Fibroblast of lung (primary cell): Measurements from ENCODE around the gene PXDN. TPM values are rescaled to one million over a fixed set of nuclear protein-coding genes. Genes with fewer than 3 reads are reported as not detected.

Experiments used
- DNase-seq, 2 donors: peaks; one replicate each; pipeline versions ENCODE4 v3.0.0 to v3.0.0-alpha.2; 2010; ENCODE audit warnings: low read depth in 2 of 2
- H2AFZ ChIP-seq: 2 replicates; pipeline ENCODE4 v1.5.1; 2012; ENCODE audit warnings: low read length, control low read depth, inconsistent platforms
- H3K27ac ChIP-seq: 2 replicates; pipeline ENCODE4 v1.5.1; 2011; ENCODE audit warnings: low read length, control low read depth; ENCODE audit not compliant: insufficient read depth
- H3K27me3 ChIP-seq: 2 replicates; pipeline ENCODE4 v1.5.1; 2011; ENCODE audit warnings: mild to moderate bottlenecking, low read length; ENCODE audit not compliant: control insufficient read depth, insufficient read depth
- H3K36me3 ChIP-seq: 2 replicates; pipeline ENCODE4 v1.5.1; 2011; ENCODE audit warnings: low read length; ENCODE audit not compliant: control insufficient read depth, insufficient read depth
- H3K4me1 ChIP-seq: 2 replicates; pipeline ENCODE4 v1.5.1; 2011; ENCODE audit warnings: low read length; ENCODE audit not compliant: control insufficient read depth, insufficient read depth; ENCODE audit errors: extremely low read depth
- H3K4me2 ChIP-seq: 2 replicates; pipeline ENCODE4 v1.5.1; 2011; ENCODE audit warnings: low read length, control low read depth; ENCODE audit not compliant: insufficient read depth; ENCODE audit errors: extremely low read depth
- H3K4me3 ChIP-seq, 4 experiments: fragments of 200-600 bp in 1 of 4; sonication (generic) in 1 of 4; replicated peaks in 1 of 4; 2 replicates each; pipeline ENCODE4 v1.5.1; 2011 to 2016; ENCODE audit warnings: low read length in 4 of 4, low read depth in 3 of 4, mild to moderate bottlenecking in 3 of 4, control low read depth in 2 of 4, inconsistent platforms in 1 of 4, mixed read lengths in 1 of 4; ENCODE audit not compliant: insufficient read depth in 1 of 4; ENCODE audit errors: control extremely low read depth in 1 of 4
- H3K79me2 ChIP-seq: 2 replicates; pipeline ENCODE4 v1.5.1; 2012; ENCODE audit warnings: mild to moderate bottlenecking, low read length, inconsistent platforms; ENCODE audit not compliant: control insufficient read depth, insufficient read depth
- H3K9ac ChIP-seq: 2 replicates; pipeline ENCODE4 v1.5.1; 2011; ENCODE audit warnings: mild to moderate bottlenecking, low read length, control low read depth; ENCODE audit not compliant: insufficient read depth
- H3K9me3 ChIP-seq: 2 replicates; pipeline ENCODE4 v1.5.1; 2012; ENCODE audit warnings: low read depth, low read length; ENCODE audit not compliant: control insufficient read depth, insufficient read depth
- H4K20me1 ChIP-seq: 2 replicates; pipeline ENCODE4 v1.5.1; 2011; ENCODE audit warnings: low read length; ENCODE audit not compliant: control insufficient read depth, insufficient read depth; ENCODE audit errors: extremely low read depth
- EZH2 ChIP-seq: IDR thresholded peaks from 2 replicates; pipeline ENCODE4 v1.5.1; 2012; ENCODE audit warnings: low read length, control low read depth, mild to moderate bottlenecking; ENCODE audit errors: missing control alignments
- polyA plus RNA-seq, 2 donors: library from polyadenylated mRNA; depleted of rRNA in 1 of 2; stranded (reverse) in 1 of 2; unstranded in 1 of 2; fragments of >200 nt; gene quantifications; 2 replicates each; pipeline ENCODE4 v1.2.1, GENCODE V29; 2011 to 2012; ENCODE audit warnings: missing spikeins in 1 of 2
- total RNA-seq: library from RNA; depleted of rRNA; stranded (reverse); fragments of >200 nt; gene quantifications from 2 replicates; pipeline ENCODE4 v1.2.1, GENCODE V29; 2014
- TF ChIP-seq, protein P1 (sequence below), 2 donors: IDR thresholded peaks in 1 of 2; conservative IDR thresholded peaks in 1 of 2; 1 replicate in 1 of 2; 2 replicates in 1 of 2; pipeline ENCODE4 v1.5.1; 2011 to 2012; ENCODE audit warnings: low read length in 2 of 2, control low read depth in 1 of 2, inconsistent platforms in 1 of 2, low read depth in 1 of 2, mild to moderate bottlenecking in 1 of 2

PXDN gene
- total and polyA plus RNA-seq, 2 donors (not counting 1 experiment from before 2014, with no cell fraction given) = 153 to 298 TPM

DNA sequence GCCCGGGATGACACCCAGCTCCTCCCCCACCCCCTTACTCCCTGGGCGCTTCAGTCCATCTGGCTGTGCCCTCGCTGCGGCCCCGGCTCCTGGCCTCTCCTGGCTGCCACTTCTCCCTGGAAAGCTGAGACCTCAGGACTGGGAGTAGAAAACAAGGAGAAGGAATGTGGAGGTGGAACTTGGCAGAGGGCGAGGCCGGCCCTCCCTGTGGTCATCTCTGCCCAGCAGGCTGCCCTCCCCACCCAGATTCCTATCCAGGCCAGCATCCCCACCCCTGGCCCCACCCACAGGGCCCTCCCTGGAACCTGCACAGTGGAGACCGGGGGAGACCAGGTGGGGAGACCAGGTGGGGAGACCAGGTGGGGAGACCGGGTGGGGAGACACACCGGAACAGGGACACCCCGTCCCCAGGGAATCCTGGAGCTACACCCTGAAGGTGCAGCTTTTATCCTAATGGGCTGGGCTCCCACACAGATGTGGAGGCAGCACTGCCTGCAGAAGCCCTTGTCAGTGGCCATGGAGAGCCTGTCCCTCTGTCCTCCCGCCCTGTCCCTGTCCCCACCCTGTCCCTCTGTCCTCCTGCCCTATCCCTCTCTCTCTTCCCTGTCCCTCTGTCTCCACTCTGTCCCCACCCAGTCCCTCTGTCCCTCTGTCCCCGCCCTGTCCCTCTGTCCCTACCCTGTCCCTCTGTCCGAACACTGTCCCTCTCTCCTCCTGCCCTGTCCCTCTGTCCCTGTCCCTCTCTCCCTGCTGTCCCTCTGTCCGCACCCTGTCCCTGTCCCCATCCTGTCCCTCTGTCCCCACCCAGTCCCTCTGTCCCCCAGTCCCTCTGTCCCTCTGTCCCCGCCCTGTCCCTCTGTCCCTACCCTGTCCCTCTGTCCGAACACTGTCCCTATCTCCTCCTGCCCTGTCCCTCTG lies 157.1 kb downstream of the PXDN start:
- Histone ChIP-seq H2AFZ (no peak overlapping the region), H3K36me3 (no peaks in the 10 kb centered on the region), H3K9me3 (no peaks in the 10 kb centered on the region), H3K27ac (no peak overlapping the region), H3K4me3 (no peak overlapping the region), H3K4me2 (no peak overlapping the region), H3K79me2 (no peaks in the 10 kb centered on the region), H3K4me1 (peaks cover 6% of the 10 kb centered on the region), H3K9ac (no peak overlapping the region), H3K27me3 (no peaks in the 10 kb centered on the region), H4K20me1 (no peaks in the 10 kb centered on the region)
- TF ChIP-seq, protein P1, sequence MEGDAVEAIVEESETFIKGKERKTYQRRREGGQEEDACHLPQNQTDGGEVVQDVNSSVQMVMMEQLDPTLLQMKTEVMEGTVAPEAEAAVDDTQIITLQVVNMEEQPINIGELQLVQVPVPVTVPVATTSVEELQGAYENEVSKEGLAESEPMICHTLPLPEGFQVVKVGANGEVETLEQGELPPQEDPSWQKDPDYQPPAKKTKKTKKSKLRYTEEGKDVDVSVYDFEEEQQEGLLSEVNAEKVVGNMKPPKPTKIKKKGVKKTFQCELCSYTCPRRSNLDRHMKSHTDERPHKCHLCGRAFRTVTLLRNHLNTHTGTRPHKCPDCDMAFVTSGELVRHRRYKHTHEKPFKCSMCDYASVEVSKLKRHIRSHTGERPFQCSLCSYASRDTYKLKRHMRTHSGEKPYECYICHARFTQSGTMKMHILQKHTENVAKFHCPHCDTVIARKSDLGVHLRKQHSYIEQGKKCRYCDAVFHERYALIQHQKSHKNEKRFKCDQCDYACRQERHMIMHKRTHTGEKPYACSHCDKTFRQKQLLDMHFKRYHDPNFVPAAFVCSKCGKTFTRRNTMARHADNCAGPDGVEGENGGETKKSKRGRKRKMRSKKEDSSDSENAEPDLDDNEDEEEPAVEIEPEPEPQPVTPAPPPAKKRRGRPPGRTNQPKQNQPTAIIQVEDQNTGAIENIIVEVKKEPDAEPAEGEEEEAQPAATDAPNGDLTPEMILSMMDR (conservative IDR thresholded peaks at IDR 0.05 in 1 of 2, IDR thresholded peaks at IDR 0.05 in 1 of 2; ENCODE audit: low read depth in 1 of 2, low read length in 2 of 2) = no peak
- no peak for TF ChIP-seq EZH2
- DNase-seq = peak in 1 of 2 donors; percentile 67

DNA sequence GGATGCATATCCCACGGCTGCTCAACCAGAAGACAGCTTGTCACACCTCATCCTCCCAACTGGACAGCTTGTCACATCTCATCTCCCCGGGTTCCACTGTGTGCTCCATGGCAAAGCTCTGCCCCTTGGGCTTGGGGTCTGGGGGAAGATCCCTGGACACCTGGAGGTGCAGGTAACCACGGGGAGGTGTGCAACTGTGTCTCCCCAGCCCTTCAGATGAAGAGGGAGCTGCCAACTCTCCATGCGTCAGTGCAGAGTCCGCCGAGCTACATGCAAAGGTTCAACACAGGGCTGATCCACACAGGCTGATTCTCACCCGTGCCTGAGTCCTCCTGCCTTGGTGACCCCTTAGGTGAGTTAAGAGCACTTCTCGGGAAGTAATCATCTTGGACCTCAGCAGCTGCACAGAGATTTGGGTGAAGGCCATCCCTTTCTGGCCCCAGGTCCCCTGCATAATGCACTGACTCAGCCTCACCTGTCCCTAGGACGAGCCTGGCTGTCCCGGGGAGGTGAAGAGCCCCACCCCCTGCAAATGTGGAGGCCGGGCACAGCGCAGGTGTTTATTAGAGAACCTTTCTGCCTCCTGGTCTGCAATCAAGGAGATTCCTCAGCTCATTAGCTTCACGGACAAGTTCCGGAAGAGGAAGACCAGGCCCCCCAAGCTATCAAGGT lies 157.9 kb downstream of the PXDN start:
- H3K9ac ChIP-seq = no peak overlapping the region
- no peaks in the 10 kb centered on the region for H3K79me2 ChIP-seq
- no peaks in the 10 kb centered on the region for H3K9me3 ChIP-seq
- H3K27me3 ChIP-seq = no peaks in the 10 kb centered on the region
- no peaks in the 10 kb centered on the region for H3K4me1 ChIP-seq
- H3K36me3 ChIP-seq = no peaks in the 10 kb centered on the region
- H4K20me1 ChIP-seq = no peaks in the 10 kb centered on the region
- TF ChIP-seq EZH2 = no peak
- TF ChIP-seq, protein P1 (conservative IDR thresholded peaks at IDR 0.05 in 1 of 2, IDR thresholded peaks at IDR 0.05 in 1 of 2; ENCODE audit: low read depth in 1 of 2, low read length in 2 of 2) = no peak
- no peak overlapping the region for H2AFZ ChIP-seq
- no peak overlapping the region for H3K27ac ChIP-seq
- H3K4me2 ChIP-seq = no peak overlapping the region
- no peak for DNase-seq
- no peak overlapping the region for H3K4me3 ChIP-seq

DNA sequence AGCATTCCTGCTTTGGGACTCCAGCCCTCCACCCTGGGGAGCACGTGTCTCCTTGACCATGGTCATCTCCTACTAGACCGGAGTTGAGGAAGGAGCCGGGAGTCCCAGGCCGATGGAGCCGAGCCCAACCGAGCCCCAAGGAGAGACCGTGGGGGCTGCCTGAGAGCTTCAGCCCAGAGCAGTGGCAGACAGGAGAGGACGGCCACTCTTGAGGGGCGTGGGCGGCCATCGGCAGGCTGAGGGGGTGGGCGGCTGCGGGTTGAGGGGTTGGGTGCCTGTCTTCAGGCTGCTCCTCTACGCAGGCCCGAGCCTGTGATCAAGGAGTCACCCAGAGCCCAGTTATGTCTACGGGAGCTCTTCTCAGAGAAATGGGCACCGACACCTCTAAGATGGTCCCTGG lies 158.7 kb downstream of the PXDN start:
- H3K27me3 ChIP-seq = no peaks in the 10 kb centered on the region
- no peaks in the 10 kb centered on the region for H3K4me1 ChIP-seq
- H2AFZ ChIP-seq = no peak overlapping the region
- H4K20me1 ChIP-seq = no peaks in the 10 kb centered on the region
- no peaks in the 10 kb centered on the region for H3K9me3 ChIP-seq
- H3K9ac ChIP-seq = no peak overlapping the region
- H3K36me3 ChIP-seq = no peaks in the 10 kb centered on the region
- H3K4me3 ChIP-seq = no peak overlapping the region
- TF ChIP-seq, protein P1 (conservative IDR thresholded peaks at IDR 0.05 in 1 of 2, IDR thresholded peaks at IDR 0.05 in 1 of 2; ENCODE audit: low read depth in 1 of 2, low read length in 2 of 2) = no peak
- no peak for TF ChIP-seq EZH2
- no peak overlapping the region for H3K4me2 ChIP-seq
- H3K27ac ChIP-seq = no peak overlapping the region
- no peaks in the 10 kb centered on the region for H3K79me2 ChIP-seq
- DNase-seq = no peak
